Mesenchymal stem cell (in vitro differentiated cells and primary cell): ENCODE measurements around the gene DNAJC22.
A peak's percentile ranks its signal among the peaks of the same experiment; 100 is the strongest.

Experiments
- DNase-seq: peaks from one replicate; pipeline ENCODE4 v3.0.0-alpha.2; 2013
- H2AFZ ChIP-seq: one replicate; pipeline ENCODE4 v1.6.1; 2013; ENCODE audit warnings: low read depth, mild to moderate bottlenecking, control low read depth, inconsistent platforms, low read length, moderate library complexity
- H2AK5ac ChIP-seq: 2 replicates; pipeline ENCODE4 v1.6.1; 2013; ENCODE audit warnings: low read length, moderate library complexity, mild to moderate bottlenecking, inconsistent platforms; ENCODE audit not compliant: severe bottlenecking
- H2BK120ac ChIP-seq: one replicate; pipeline ENCODE4 v1.6.1; 2013; ENCODE audit warnings: low read depth, mild to moderate bottlenecking, inconsistent platforms, low read length, moderate library complexity
- H2BK12ac ChIP-seq, 2 experiments: one replicate each; pipeline ENCODE4 v1.6.1; 2013; ENCODE audit warnings: inconsistent platforms in 2 of 2, low read length in 2 of 2, mild to moderate bottlenecking in 2 of 2, moderate library complexity in 2 of 2, control low read depth in 1 of 2
- H2BK15ac ChIP-seq: one replicate; pipeline ENCODE4 v1.6.1; 2013; ENCODE audit warnings: mild to moderate bottlenecking, low read depth, inconsistent platforms; ENCODE audit not compliant: poor library complexity, severe bottlenecking
- H2BK5ac ChIP-seq: 2 replicates; pipeline ENCODE4 v1.6.1; 2013; ENCODE audit warnings: low read depth, mild to moderate bottlenecking, low read length, control low read depth, inconsistent platforms; ENCODE audit not compliant: poor library complexity, severe bottlenecking
- H3K14ac ChIP-seq, 2 experiments: one replicate each; pipeline ENCODE4 v1.6.1; 2013; ENCODE audit warnings: inconsistent platforms in 2 of 2, low read length in 2 of 2, control low read depth in 1 of 2, mild to moderate bottlenecking in 1 of 2, moderate library complexity in 1 of 2
- H3K18ac ChIP-seq, 2 experiments: one replicate each; pipeline ENCODE4 v1.6.1; 2013; ENCODE audit warnings: inconsistent platforms in 2 of 2, low read length in 2 of 2, control low read depth in 1 of 2, low read depth in 1 of 2, mild to moderate bottlenecking in 1 of 2
- H3K23ac ChIP-seq, 2 experiments: one replicate each; pipeline ENCODE4 v1.6.1; 2013; ENCODE audit warnings: inconsistent platforms in 2 of 2, low read length in 2 of 2, mild to moderate bottlenecking in 2 of 2, moderate library complexity in 2 of 2, control low read depth in 1 of 2
- H3K27ac ChIP-seq: 2 replicates; pipeline ENCODE4 v1.5.1; 2013; ENCODE audit warnings: mild to moderate bottlenecking, moderate library complexity, low read length, control low read depth, inconsistent platforms; ENCODE audit not compliant: poor library complexity, severe bottlenecking
- H3K27me3 ChIP-seq, 2 experiments: 2 replicates each; pipeline versions ENCODE4 v1.6.1 to v1.7.0; 2013; ENCODE audit warnings: low read length in 2 of 2, mild to moderate bottlenecking in 2 of 2, moderate library complexity in 2 of 2, control low read depth in 1 of 2, inconsistent platforms in 1 of 2; ENCODE audit not compliant: control insufficient read depth in 1 of 2, insufficient read depth in 1 of 2
- H3K36me3 ChIP-seq, 2 experiments: 2 replicates each; pipeline versions ENCODE4 v1.6.1 to v1.7.0; 2013; ENCODE audit warnings: low read length in 2 of 2, control low read depth in 1 of 2, inconsistent platforms in 1 of 2, low read depth in 1 of 2, mild to moderate bottlenecking in 1 of 2; ENCODE audit not compliant: insufficient read depth in 2 of 2, control insufficient read depth in 1 of 2
- H3K4ac ChIP-seq, 2 experiments: one replicate each; pipeline ENCODE4 v1.6.1; 2013; ENCODE audit warnings: inconsistent platforms in 2 of 2, low read length in 2 of 2, mild to moderate bottlenecking in 2 of 2, moderate library complexity in 2 of 2, control low read depth in 1 of 2, low read depth in 1 of 2
- H3K4me1 ChIP-seq: 2 replicates; pipeline ENCODE4 v1.6.1; 2013; ENCODE audit warnings: low read depth, low read length, control low read depth; ENCODE audit not compliant: control insufficient read depth, insufficient read depth
- H3K4me2 ChIP-seq: 2 replicates; pipeline ENCODE4 v1.6.1; 2013; ENCODE audit warnings: low read length, mild to moderate bottlenecking, inconsistent platforms; ENCODE audit not compliant: poor library complexity, severe bottlenecking
- H3K4me3 ChIP-seq, 2 experiments: 2 replicates each; pipeline versions ENCODE4 v1.5.1 to v1.7.0; 2013; ENCODE audit warnings: low read length in 2 of 2, mild to moderate bottlenecking in 2 of 2, control low read depth in 1 of 2, low read depth in 1 of 2; ENCODE audit not compliant: insufficient read depth in 1 of 2
- H3K79me1 ChIP-seq: replicated peaks from 2 replicates; pipeline ENCODE4 v1.6.1; 2013; ENCODE audit warnings: mild to moderate bottlenecking, control low read depth, low read length, inconsistent platforms; ENCODE audit not compliant: poor library complexity, severe bottlenecking
- H3K9ac ChIP-seq: 2 replicates; pipeline ENCODE4 v1.7.0; 2013; ENCODE audit warnings: mild to moderate bottlenecking, low read length, moderate library complexity
- H3K9me3 ChIP-seq: 2 replicates; pipeline ENCODE4 v1.7.0; 2013; ENCODE audit warnings: mild to moderate bottlenecking, low read length; ENCODE audit not compliant: control insufficient read depth
- H4K8ac ChIP-seq: one replicate; pipeline ENCODE4 v1.6.1; 2013; ENCODE audit warnings: inconsistent platforms, mild to moderate bottlenecking, low read length, moderate library complexity
- H4K91ac ChIP-seq: one replicate; pipeline ENCODE4 v1.6.1; 2013; ENCODE audit warnings: mild to moderate bottlenecking, low read length, inconsistent platforms
- WGBS: methylation state at CpG from one replicate; pipeline ENCODE4 v1.1.7; 2013; ENCODE audit warnings: mixed read lengths; 5-methylcytosine and 5-hydroxymethylcytosine counted together

The DNAJC22 gene

DNA sequence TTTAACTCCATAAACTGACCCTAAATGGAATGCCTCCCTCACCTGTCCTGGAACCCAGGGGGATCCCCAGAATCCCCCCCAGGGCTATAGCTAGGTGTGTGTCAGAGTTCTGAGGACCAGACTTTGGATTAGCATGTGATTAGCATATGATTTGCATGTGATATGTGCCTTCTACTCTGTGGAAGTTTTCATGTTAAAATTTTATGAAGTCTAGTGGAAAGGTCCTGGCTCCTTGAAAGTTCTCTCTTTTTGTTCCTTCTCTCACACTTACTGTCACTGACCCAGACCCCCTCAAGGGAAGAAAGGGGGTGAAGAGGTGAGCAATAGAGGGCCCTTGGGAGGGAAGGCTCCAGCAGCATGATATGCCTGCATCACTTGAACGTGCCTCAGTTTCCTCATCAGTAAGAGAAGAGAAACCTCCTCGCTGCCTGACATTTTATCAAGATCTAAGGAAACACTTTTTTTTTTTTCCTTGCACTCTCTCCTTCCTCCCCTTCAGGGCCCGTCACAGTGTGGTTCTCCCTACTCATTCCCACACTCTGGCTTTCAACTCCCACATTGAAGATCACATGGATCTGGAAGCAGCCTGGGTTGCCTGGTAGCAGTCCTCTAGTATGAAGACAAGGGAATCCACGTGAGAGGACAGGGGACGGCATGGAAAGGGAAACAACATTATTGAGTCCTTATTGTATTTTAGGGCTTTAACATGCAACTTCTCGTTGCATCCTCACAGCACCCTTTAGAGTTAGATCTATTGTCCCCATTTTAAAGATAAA, 6.4 kb upstream of the DNAJC22 start:
- no peak overlapping the region for H2AFZ ChIP-seq
- H3K9me3 ChIP-seq = no peaks in the 10 kb centered on the region
- no peak overlapping the region for H3K27ac ChIP-seq
- H4K91ac ChIP-seq = no peak overlapping the region
- no peaks in the 10 kb centered on the region for H3K79me1 ChIP-seq
- H2BK120ac ChIP-seq = no peak overlapping the region
- H2BK12ac ChIP-seq = no peak overlapping the region
- H3K4me2 ChIP-seq = no peak overlapping the region
- H3K36me3 ChIP-seq = no peaks in the 10 kb centered on the region
- no peak overlapping the region for H3K4ac ChIP-seq
- H2BK5ac ChIP-seq = no peak overlapping the region
- WGBS = 48% methylated on average over 2 of the region's 6 CpGs
- no peak overlapping the region for H2AK5ac ChIP-seq
- peaks cover 43% of the 10 kb centered on the region for H3K4me1 ChIP-seq
- no peak overlapping the region for H3K14ac ChIP-seq
- peaks cover 94 to 95% of the 10 kb centered on the region in 2 experiments for H3K27me3 ChIP-seq
- DNase-seq = no peak
- H3K4me3 ChIP-seq = no peak overlapping the region
- H3K18ac ChIP-seq = no peak overlapping the region
- no peak overlapping the region for H3K23ac ChIP-seq
- H3K9ac ChIP-seq = no peak overlapping the region
- no peak overlapping the region for H4K8ac ChIP-seq
- no peak overlapping the region for H2BK15ac ChIP-seq

- H3K23ac ChIP-seq = peak overlapping the region in 1 of 2 experiments; percentile 19
- no peak overlapping the region for H3K14ac ChIP-seq
- 19% methylated on average over 12 of the region's 14 CpGs for WGBS
- no peak overlapping the region for H3K9ac ChIP-seq
- H3K79me1 ChIP-seq = no peaks in the 10 kb centered on the region
- no peaks in the 10 kb centered on the region for H3K36me3 ChIP-seq
- no peak overlapping the region for H4K91ac ChIP-seq
- no peaks in the 10 kb centered on the region for H3K9me3 ChIP-seq
- H3K18ac ChIP-seq = no peak overlapping the region
- DNase-seq = no peak
- H2BK5ac ChIP-seq = no peak overlapping the region
- H4K8ac ChIP-seq = no peak overlapping the region
- H3K27ac ChIP-seq = no peak overlapping the region
- no peak overlapping the region for H2BK12ac ChIP-seq
- H3K4me2 ChIP-seq = no peak overlapping the region
- peaks cover 51% of the 10 kb centered on the region for H3K4me1 ChIP-seq
- peaks cover 94 to 95% of the 10 kb centered on the region in 2 experiments for H3K27me3 ChIP-seq
- H2AK5ac ChIP-seq = no peak overlapping the region
- H2BK15ac ChIP-seq = no peak overlapping the region
- no peak overlapping the region for H3K4me3 ChIP-seq
- H3K4ac ChIP-seq = no peak overlapping the region
- no peak overlapping the region for H2AFZ ChIP-seq
- no peak overlapping the region for H2BK120ac ChIP-seq
Measured at GRCh38 chr12:49340971-49341776, 5.5 kb upstream of the DNAJC22 start.

DNA sequence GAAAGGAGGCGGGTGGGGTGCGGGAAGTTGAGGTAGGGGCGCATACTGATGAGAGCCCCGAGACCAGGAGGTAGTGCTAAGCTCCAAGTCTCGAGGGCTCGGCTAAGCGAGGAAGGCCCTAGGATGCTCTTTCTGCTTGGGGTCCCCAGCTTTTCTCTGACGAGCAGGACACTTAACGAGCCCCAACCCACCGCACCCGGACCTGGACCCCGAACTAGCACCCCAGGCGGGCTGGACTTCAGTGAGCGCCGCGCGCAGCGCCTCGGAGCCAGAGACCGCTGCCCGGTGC, 5.0 kb upstream of the DNAJC22 start:
- H2AK5ac ChIP-seq = no peak overlapping the region
- peaks cover 52% of the 10 kb centered on the region for H3K4me1 ChIP-seq
- no peak for DNase-seq
- H4K8ac ChIP-seq = no peak overlapping the region
- no peaks in the 10 kb centered on the region for H3K79me1 ChIP-seq
- peak overlapping the region; percentile 49 for H2AFZ ChIP-seq
- H3K36me3 ChIP-seq = no peaks in the 10 kb centered on the region
- peaks cover 94 to 96% of the 10 kb centered on the region in 2 experiments for H3K27me3 ChIP-seq
- no peak overlapping the region for H3K9ac ChIP-seq
- peak overlapping the region; percentile 63 for H3K4me2 ChIP-seq
- H2BK120ac ChIP-seq = no peak overlapping the region
- H4K91ac ChIP-seq = no peak overlapping the region
- WGBS = 5% methylated on average over 20 of the region's 21 CpGs
- H2BK5ac ChIP-seq = no peak overlapping the region
- H3K23ac ChIP-seq = no peak overlapping the region
- peak overlapping the region in 1 of 2 experiments; percentile 43 for H3K4me3 ChIP-seq
- H2BK12ac ChIP-seq = no peak overlapping the region
- H2BK15ac ChIP-seq = no peak overlapping the region
- H3K4ac ChIP-seq = no peak overlapping the region
- no peak overlapping the region for H3K14ac ChIP-seq
- H3K27ac ChIP-seq = no peak overlapping the region
- H3K18ac ChIP-seq = no peak overlapping the region
- no peaks in the 10 kb centered on the region for H3K9me3 ChIP-seq
